Fibroblast of skin of scalp (primary cell): Measurements from ENCODE around the gene CDK4.

ENCODE experiments used
- DNase-seq: peaks from one replicate; pipeline ENCODE4 v3.0.0-alpha.2; 2013

CDK4 gene

GRCh38 chr12:57737467-57738460 lies 14.3 kb downstream of the CDK4 start:
- DNase-seq, result no peak

- DNase-seq, result no peak
Measured at GRCh38 chr12:57736741-57737466, 15.2 kb downstream of the CDK4 start.

GRCh38 chr12:57735952-57736740 lies 16.0 kb downstream of the CDK4 start:
- peak; percentile 36 for DNase-seq

DNA sequence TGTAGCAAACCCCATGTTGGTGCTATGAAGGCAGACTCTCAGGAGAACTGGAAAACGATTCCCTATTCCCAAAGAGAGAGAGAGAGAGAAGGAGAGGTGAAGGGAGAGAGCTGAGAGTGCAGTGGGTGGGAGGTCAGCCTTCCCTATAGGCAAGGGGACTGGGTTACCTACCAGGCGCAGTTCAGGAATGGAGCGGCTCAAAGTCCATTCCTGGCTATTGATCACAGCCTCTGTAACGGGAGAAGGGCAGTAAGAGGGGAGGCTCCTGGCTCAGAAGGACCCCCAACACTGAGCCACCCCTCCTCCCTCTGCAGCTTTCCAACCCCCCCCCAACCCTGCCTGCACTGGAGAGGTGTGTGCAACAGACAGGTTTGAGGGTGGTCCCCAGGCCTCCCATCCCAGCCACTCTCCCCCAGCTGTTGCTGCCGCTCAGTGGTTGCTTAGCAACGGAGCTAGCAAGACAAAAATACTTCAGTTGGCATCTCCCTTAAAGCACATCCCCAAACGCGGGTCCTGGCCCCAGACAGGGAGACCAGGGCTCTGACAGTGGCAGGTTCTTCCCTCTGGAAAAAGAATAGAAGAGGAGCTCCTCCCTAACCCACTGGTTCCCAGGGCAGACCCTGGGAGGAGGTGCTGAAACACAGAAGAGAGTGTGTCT lies 16.8 kb downstream of the CDK4 start:
- no peak for DNase-seq

- peak; percentile 45 for DNase-seq
Measured at GRCh38 chr12:57734591-57734990, 17.5 kb downstream of the CDK4 start.

- no peak for DNase-seq
Measured at GRCh38 chr12:57733928-57734327, 18.2 kb downstream of the CDK4 start.

- DNase-seq, result no peak
Measured at GRCh38 chr12:57732726-57733593, 19.1 kb downstream of the CDK4 start.

DNA sequence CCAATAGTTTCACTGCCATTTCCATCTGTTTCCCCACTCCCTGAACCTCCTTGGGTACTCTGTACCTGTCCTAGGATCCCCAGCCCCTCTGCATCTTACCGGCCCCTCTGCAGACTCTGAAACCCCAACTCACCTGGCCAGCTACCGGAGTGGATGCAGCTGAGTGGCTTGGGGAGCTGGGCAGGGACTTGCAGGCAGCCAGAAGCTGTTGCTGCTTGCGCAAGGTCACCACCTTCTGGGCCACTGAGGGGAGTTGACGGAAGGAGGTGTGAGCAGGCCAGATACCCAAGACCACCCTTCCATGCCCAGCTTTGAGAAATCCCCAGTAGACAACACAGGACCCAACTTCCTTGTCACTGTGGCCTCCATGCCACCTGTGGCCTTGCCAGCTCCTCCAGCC lies 19.8 kb downstream of the CDK4 start:
- DNase-seq, result no peak

DNA sequence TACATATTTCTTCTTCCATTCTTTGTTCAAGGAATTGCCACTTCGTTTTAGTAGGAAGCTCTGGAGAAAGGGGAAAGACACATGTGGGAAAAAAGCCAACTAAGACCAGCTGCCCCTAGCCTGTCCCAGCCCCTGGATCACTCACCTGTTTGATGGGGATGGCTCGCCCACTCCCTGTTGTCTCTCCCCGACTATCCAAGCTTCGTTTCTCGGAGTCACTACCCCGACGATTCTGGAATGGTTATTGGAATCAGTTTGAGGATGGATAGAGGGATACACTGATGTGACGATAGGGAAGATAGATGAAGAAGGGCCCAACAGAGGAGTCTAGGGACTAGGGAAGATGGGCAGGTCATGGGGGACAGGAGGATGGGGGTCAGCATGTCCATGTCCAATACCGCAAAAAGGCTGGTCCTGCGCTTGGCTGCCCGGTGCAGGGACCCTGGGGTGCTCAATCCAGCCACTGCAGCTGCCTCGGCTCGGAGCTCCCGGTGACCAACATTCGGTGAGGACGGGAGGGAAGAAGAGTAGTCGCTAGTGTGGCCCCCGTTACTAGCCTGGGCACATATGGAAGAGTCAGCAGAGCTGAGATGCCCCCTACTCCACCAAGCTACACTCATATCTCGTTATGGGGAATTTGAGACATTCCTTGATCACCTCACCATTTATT lies 20.6 kb downstream of the CDK4 start:
- DNase-seq, result no peak

DNA sequence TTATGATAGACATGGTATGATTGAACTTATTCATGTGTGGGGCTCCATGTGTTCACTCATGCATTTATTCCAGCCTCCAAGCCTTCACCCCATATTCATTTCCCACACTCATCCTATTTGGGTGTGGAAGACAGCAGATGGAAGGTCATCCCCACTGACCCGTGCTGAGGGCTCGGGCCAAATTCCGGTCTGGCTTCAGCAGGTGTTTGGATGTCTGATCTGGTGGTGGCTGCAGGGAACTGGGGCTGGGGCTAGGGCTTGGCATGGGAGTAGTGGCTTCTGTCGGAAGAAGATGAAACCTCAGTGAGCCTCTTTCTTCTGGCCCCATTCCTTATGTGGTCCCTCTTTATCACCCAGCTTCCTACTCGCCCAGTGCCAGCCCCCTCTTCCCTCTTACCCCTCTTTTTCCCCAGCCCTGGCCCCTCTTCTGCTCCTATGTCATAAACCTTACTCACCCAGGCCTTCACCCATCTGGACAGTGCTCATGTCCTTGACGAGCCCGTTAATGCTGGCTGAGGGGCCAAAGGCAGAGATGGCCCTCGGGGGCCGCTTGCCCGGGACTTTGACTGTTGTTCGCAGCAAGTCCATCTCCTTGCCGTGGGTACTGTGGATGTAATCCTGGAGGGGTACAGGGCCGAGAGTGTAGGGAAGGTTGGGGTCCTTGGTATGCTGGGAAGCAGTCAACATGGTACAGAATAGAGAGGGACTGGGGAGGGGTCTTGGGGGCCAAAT lies 21.6 kb downstream of the CDK4 start:
- no peak for DNase-seq

GRCh38 chr12:57729321-57729844 lies 22.7 kb downstream of the CDK4 start:
- no peak for DNase-seq

DNA sequence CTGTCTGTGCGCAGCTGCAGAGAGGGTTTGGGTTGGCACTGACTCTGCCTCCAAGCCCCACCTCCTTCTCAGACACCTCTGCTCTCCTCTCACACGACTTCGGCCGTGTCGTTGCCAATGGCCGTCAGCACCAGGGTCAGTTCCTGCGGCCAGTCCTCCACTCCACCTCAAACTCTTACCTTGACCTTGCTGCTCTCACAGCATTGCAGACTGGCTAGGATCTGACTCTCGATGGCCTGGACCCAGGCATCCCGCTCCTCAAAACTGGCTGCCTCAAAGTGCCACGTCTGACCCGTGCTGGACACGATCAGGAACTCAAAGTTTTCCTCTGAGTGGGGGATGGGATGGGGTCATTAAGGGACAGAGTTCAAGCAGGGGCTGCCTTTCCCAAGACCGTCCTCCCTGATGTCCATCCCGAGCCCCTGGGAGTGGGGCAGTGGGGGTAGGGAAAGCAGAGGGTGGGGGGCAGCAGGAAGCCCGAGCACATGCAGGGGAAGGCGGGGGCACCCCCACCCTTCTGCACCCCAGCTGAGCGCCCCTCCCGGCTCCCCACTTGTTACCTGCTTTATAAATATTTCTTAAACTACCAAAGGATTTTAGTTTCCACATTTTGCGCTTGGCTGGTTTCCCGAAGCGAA lies 24.2 kb downstream of the CDK4 start:
- no peak for DNase-seq

DNA sequence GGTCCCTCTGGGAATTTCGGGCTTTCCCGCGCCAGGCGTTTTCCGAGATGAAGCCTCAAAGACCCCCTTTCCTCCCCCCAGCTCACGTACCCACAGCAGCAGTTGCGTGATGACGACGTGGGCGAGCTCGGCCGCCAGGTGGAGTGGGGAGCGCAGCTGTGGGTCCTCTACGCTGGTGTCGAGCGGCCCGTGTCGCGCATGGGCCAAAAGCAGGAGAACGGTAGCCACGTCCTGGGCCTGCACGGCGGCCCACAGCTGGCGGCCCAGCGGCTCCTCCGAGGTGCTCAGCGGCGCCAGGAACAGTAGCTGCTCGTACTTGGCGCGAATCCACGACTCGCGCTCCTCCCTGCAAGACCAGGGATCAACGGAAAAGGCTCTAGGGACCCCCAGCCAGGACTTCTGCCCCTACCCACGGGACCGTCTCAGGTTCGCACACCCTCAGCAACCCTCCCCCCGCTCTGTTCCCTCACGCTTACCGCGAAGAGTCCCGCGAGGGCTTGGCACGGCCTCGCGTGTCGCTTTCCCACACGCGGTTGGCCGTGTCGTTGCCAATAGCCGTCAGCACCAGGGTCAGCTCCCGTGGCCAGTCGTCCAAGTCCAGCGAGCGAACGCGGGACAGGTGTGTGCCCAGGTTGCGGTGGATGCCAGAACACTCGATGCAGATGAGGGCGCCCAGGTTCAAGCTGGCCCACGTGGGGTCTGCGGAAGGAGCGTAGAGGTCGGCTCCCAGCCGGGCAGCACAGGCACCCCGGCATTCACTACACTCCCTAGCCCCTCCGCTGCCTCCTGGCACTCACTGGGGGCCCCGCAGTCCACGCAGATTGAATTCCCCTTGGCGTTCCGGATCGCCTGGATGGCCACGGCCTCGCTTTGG lies 25.0 kb downstream of the CDK4 start:
- no peak for DNase-seq

GRCh38 chr12:57726151-57726883 lies 25.8 kb downstream of the CDK4 start:
- peak; percentile 90 for DNase-seq

- no peak for DNase-seq
Measured at GRCh38 chr12:57725851-57726150, 26.3 kb downstream of the CDK4 start.

GRCh38 chr12:57724936-57725740 lies 27.0 kb downstream of the CDK4 start:
- no peak for DNase-seq
